H1 (cell line): Measurements from ENCODE around the gene IRF5. TPM values are rescaled to one million over a fixed set of nuclear protein-coding genes. Genes with fewer than 3 reads are reported as not detected.
"Not testable (repeated sequence)": the region's sequence is repeated elsewhere in the genome, so short reads cannot be mapped to it uniquely, and the experiment has no call there.

Source experiments
- CTCF ChIA-PET: fragments of 300-600 bp; sonication (Branson Sonifier 250); formaldehyde crosslinking; loops from one replicate; lab custom pipeline; 2021; ENCODE audit not compliant: partially characterized antibody; lab: Charles Lee
- POLR2A ChIA-PET: fragments of 300-600 bp; sonication (Branson Sonifier 250); formaldehyde crosslinking; loops from one replicate; lab custom pipeline; 2021; ENCODE audit warnings: inconsistent platforms; ENCODE audit not compliant: partially characterized antibody; lab: Charles Lee
- DNase-seq, 2 experiments: peaks; one replicate each; pipeline versions ENCODE4 v3.0.0 to v3.0.0-alpha.2; 2010 to 2022; ENCODE audit warnings: low spot score in 2 of 2, low read depth in 1 of 2, mixed read lengths in 1 of 2
- FAIRE-seq: peaks from 2 replicates; lab custom pipeline; 2011; peaks lifted over from hg19 to GRCh38; lab: Jason Lieb, UNC
- H2AFZ ChIP-seq: 2 replicates; pipeline ENCODE4 v1.8.1; 2012; ENCODE audit warnings: low read length, inconsistent platforms
- H2AK5ac ChIP-seq: 2 replicates; pipeline ENCODE4 v1.6.1; 2013; ENCODE audit warnings: low read depth, low read length
- H2BK120ac ChIP-seq: replicated peaks from 2 replicates; pipeline ENCODE3; 2013; ENCODE audit warnings: low read depth, low read length, inconsistent platforms
- H2BK12ac ChIP-seq: 2 replicates; pipeline ENCODE4 v1.6.1; 2013; ENCODE audit warnings: low read depth, low read length
- H2BK15ac ChIP-seq: 2 replicates; pipeline ENCODE4 v1.6.1; 2013; ENCODE audit warnings: low read length
- H2BK20ac ChIP-seq: 2 replicates; pipeline ENCODE4 v1.6.1; 2013; ENCODE audit warnings: low read length
- H2BK5ac ChIP-seq: 2 replicates; pipeline ENCODE4 v1.6.1; 2013; ENCODE audit warnings: low read depth, low read length
- H3K14ac ChIP-seq: 2 replicates; pipeline ENCODE4 v1.6.1; 2013; ENCODE audit warnings: inconsistent platforms; ENCODE audit not compliant: insufficient read length
- H3K18ac ChIP-seq: 2 replicates; pipeline ENCODE4 v1.6.1; 2013; ENCODE audit warnings: low read length; ENCODE audit errors: extremely low read depth
- H3K23ac ChIP-seq: 2 replicates; pipeline ENCODE4 v1.6.1; 2013; ENCODE audit warnings: inconsistent platforms; ENCODE audit not compliant: insufficient read length
- H3K23me2 ChIP-seq: 2 replicates; pipeline ENCODE4 v1.6.1; 2013; ENCODE audit warnings: low read depth, low read length
- H3K27ac ChIP-seq: 2 replicates; pipeline ENCODE4 v1.6.1; 2011; ENCODE audit warnings: low read depth, low read length, inconsistent platforms
- H3K27me3 ChIP-seq, 4 experiments: replicated peaks in 1 of 4; 1 replicate in 1 of 4; 2 replicates in 3 of 4; pipeline versions ENCODE4 v1.6.1 to v1.8.1; 2011 to 2013; ENCODE audit warnings: low read length in 3 of 4, mild to moderate bottlenecking in 3 of 4, inconsistent platforms in 2 of 4, mixed read lengths in 2 of 4, moderate library complexity in 1 of 4; ENCODE audit not compliant: control insufficient read depth in 3 of 4, insufficient read depth in 3 of 4; ENCODE audit errors: extremely low read depth in 1 of 4
- H3K36me3 ChIP-seq, 4 experiments: 2 replicates each; pipeline versions ENCODE4 v1.6.1 to v1.8.1; 2011 to 2013; ENCODE audit warnings: mild to moderate bottlenecking in 4 of 4, low read length in 3 of 4, moderate library complexity in 2 of 4, control low read depth in 1 of 4, inconsistent platforms in 1 of 4; ENCODE audit not compliant: insufficient read depth in 4 of 4, control insufficient read depth in 2 of 4
- H3K4ac ChIP-seq: replicated peaks from 2 replicates; pipeline ENCODE3; 2013; ENCODE audit warnings: low read length, low read depth, mixed read lengths, inconsistent platforms; ENCODE audit not compliant: insufficient read length
- H3K4me1 ChIP-seq, 4 experiments: replicated peaks in 1 of 4; 1 replicate in 1 of 4; 2 replicates in 3 of 4; pipeline versions ENCODE4 v1.6.1 to v1.8.1; 2011 to 2013; ENCODE audit warnings: low read length in 3 of 4, inconsistent platforms in 2 of 4, mixed read lengths in 1 of 4; ENCODE audit not compliant: insufficient read depth in 4 of 4, control insufficient read depth in 3 of 4
- H3K4me2 ChIP-seq, 2 experiments: 2 replicates each; pipeline versions ENCODE4 v1.6.1 to v1.8.1; 2011 to 2013; ENCODE audit warnings: low read depth in 2 of 2, low read length in 2 of 2, control low read depth in 1 of 2, inconsistent platforms in 1 of 2, mild to moderate bottlenecking in 1 of 2; ENCODE audit not compliant: insufficient read depth in 1 of 2
- H3K4me3 ChIP-seq, 4 experiments: fragments of 200-600, 300-600 bp in 1 of 4; sonication (generic), shearing (Covaris generic), sonication (Bioruptor Twin) in 1 of 4; 2 replicates each; pipeline versions ENCODE4 v1.5.1 to v1.8.1; 2011 to 2016; ENCODE audit warnings: low read length in 4 of 4, low read depth in 3 of 4, control low read depth in 2 of 4, inconsistent platforms in 2 of 4, mild to moderate bottlenecking in 2 of 4, mixed read lengths in 1 of 4, moderate library complexity in 1 of 4; ENCODE audit not compliant: insufficient read depth in 2 of 4; ENCODE audit errors: extremely low read depth in 1 of 4
- H3K56ac ChIP-seq: replicated peaks from 2 replicates; pipeline ENCODE3; 2013; ENCODE audit warnings: low read depth, mild to moderate bottlenecking, mixed read lengths, low read length, inconsistent platforms; ENCODE audit not compliant: insufficient read length
- H3K79me1 ChIP-seq: 2 replicates; pipeline ENCODE4 v1.6.1; 2013; ENCODE audit warnings: low read depth, low read length, control low read depth
- H3K79me2 ChIP-seq, 2 experiments: 2 replicates each; pipeline versions ENCODE4 v1.6.1 to v1.8.1; 2012 to 2013; ENCODE audit warnings: low read length in 2 of 2, mild to moderate bottlenecking in 2 of 2, inconsistent platforms in 1 of 2; ENCODE audit not compliant: insufficient read depth in 2 of 2, control insufficient read depth in 1 of 2
- H3K9ac ChIP-seq, 4 experiments: replicated peaks in 1 of 4; 1 replicate in 1 of 4; 2 replicates in 3 of 4; pipeline versions ENCODE4 v1.6.1 to v1.8.1; 2011 to 2013; ENCODE audit warnings: low read depth in 3 of 4, low read length in 3 of 4, control low read depth in 2 of 4, mild to moderate bottlenecking in 2 of 4, moderate library complexity in 2 of 4, inconsistent platforms in 1 of 4; ENCODE audit errors: extremely low read depth in 1 of 4
- H3K9me3 ChIP-seq, 2 experiments: 2 replicates each; pipeline versions ENCODE4 v1.6.1 to v1.8.1; 2012 to 2013; ENCODE audit warnings: mild to moderate bottlenecking in 2 of 2, moderate library complexity in 2 of 2, control low read depth in 1 of 2, inconsistent platforms in 1 of 2, low read depth in 1 of 2, low read length in 1 of 2, mixed read lengths in 1 of 2; ENCODE audit not compliant: insufficient read depth in 2 of 2
- H4K20me1 ChIP-seq, 2 experiments: replicated peaks in 1 of 2; 2 replicates each; pipeline versions ENCODE3 to v1.8.1; 2011 to 2013; ENCODE audit warnings: inconsistent platforms in 2 of 2, low read length in 2 of 2, mild to moderate bottlenecking in 1 of 2; ENCODE audit not compliant: insufficient read depth in 2 of 2, control insufficient read depth in 1 of 2
- H4K5ac ChIP-seq: 2 replicates; pipeline ENCODE4 v1.6.1; 2013; ENCODE audit warnings: low read length, low read depth, mixed read lengths, inconsistent platforms; ENCODE audit not compliant: insufficient read length
- H4K8ac ChIP-seq: 2 replicates; pipeline ENCODE4 v1.8.0; 2013; ENCODE audit warnings: mild to moderate bottlenecking, moderate library complexity, low read length, inconsistent platforms; ENCODE audit not compliant: insufficient read depth; ENCODE audit errors: extremely low read depth
- H4K91ac ChIP-seq: replicated peaks from 2 replicates; pipeline ENCODE3; 2013; ENCODE audit warnings: low read length, mixed read lengths, inconsistent platforms; ENCODE audit not compliant: insufficient read length
- WGBS, 2 experiments: shearing (Covaris generic) in 1 of 2; methylation state at CpG; one replicate each; pipeline versions ENCODE4 v1.1.6 to v1.1.7; 2013 to 2015; ENCODE audit warnings: low lambda C conversion rate in 2 of 2, mixed read lengths in 2 of 2, inconsistent platforms in 1 of 2, low coverage in 1 of 2, missing lambda C conversion rate in 1 of 2; ENCODE audit not compliant: insufficient replicate concordance in 2 of 2, insufficient coverage in 1 of 2, insufficient read length in 1 of 2; ENCODE audit errors: extremely low coverage in 1 of 2, missing lambda C conversion rate in 1 of 2; 5-methylcytosine and 5-hydroxymethylcytosine counted together
- polyA plus RNA-seq, 7 experiments: library from polyadenylated mRNA; depleted of rRNA in 3 of 7; stranded (reverse) in 5 of 7; unstranded in 2 of 7; fragments of >200 nt in 5 of 7; fragments of 200-250 nt in 2 of 7; gene quantifications; 1 replicate in 5 of 7; 2 replicates in 1 of 7; 4 replicates in 1 of 7; pipeline versions ENCODE4 v1.2.1 to v1.2.3, GENCODE V29; 2011 to 2013; ENCODE audit warnings: missing spikeins in 2 of 7, mixed read lengths in 2 of 7
- total RNA-seq: library from RNA; stranded (reverse); fragmentation: NEBNext Ultra II Directional; extraction: Animal tissue kit (Norgen Biotek cat#: 25700); gene quantifications from 2 replicates; pipeline ENCODE4 v1.2.1, GENCODE V29; 2021

The IRF5 gene
- total and polyA plus RNA-seq, 2 of the 8 experiments (the other 6 are each of a cell fraction or from before 2014, with no cell fraction given) = 0.28 to 1.1 TPM

DNA sequence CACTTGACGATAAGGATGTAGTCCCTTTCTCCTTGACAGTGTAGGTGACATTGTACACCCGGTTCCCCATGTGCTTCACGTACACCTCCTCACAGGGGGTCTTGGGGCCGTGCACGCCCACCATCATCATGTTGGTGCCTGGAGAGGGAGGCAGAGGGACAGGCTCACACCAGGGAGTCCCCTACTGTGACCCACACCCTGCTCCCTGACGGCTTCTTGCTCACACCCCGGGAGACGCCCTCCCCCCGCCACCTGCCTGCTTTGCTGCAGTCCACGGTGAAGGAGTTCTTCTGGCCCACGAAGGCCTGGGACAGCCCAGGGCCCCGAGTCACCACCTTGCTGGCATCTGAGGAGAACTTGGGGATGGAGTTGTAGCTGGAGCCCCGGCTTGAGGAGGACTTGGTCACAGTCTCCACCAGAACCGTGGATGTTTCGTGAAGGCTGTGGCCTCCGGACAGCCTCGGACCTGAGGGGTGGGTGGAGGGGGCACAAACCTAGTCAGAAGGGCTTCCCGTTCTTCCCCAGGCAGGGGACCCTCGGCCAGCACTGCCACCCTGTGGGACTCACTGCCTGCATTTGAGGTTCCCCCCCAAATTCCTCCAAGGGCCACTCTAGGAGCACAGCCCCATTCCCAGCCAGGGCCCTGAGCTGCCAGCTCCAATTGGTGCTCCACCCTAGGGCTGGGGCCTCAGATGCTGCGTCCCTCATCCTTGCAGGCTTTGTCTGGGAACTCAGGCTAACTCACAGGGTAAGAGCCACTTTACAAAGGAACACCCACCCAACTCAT is 24.8 kb upstream of the IRF5 start:
- H3K79me1 ChIP-seq, H3K27ac ChIP-seq, H2BK120ac ChIP-seq, H3K9ac ChIP-seq, H3K4ac ChIP-seq, H2AFZ ChIP-seq, H3K14ac ChIP-seq, H2AK5ac ChIP-seq, H2BK5ac ChIP-seq, H3K4me2 ChIP-seq, POLR2A ChIA-PET, FAIRE-seq, H4K5ac ChIP-seq, H3K4me3 ChIP-seq, H3K23ac ChIP-seq, H4K20me1 ChIP-seq, H3K56ac ChIP-seq, H2BK20ac ChIP-seq, H2BK15ac ChIP-seq, H3K18ac ChIP-seq, H4K91ac ChIP-seq, H3K79me2 ChIP-seq, H3K9me3 ChIP-seq, H4K8ac ChIP-seq, H3K36me3 ChIP-seq: not testable (repeated sequence)
- 100% methylated on average over 1 of the region's 20 CpGs; no CpG with 5 or more reads in 1 of the 2 experiments for whole genome bisulfite sequencing, 2 experiments
- DNase-seq = peak in 1 of 2 experiments; percentile 30
- Histone ChIP-seq H3K4me1 (peaks cover 4 to 45% (median 20%) of the 10 kb centered on the region in 4 experiments), H2BK12ac (0 out of 2 replicates have a peak overlapping the region, but pooled peaks have one; percentile 68), H3K23me2 (peaks cover 17% of the 10 kb centered on the region; the same call in 1 of the 2 replicates), H3K27me3 (peaks cover 31 to 76% (median 61%) of the 10 kb centered on the region in 4 experiments)
- CTCF ChIA-PET = interaction anchor here (1.5 to 2.8 kb wide), 2 partner anchors 9 to 44 kb away, joined by 5 to 11 read pairs; no protein-coding TSS in a partner anchor
